Activated gamma-delta T cell treated with anti-CD3 and anti-CD28 coated beads, Interleukin-2, amount 50 U/mL, for 16 hours (primary cell): ENCODE data around the gene NKD1.

Source experiments
- DNase-seq: peaks from one replicate; pipeline ENCODE4 v3.0.0-alpha.2; 2020; ENCODE audit warnings: low read depth

Gene NKD1

DNA sequence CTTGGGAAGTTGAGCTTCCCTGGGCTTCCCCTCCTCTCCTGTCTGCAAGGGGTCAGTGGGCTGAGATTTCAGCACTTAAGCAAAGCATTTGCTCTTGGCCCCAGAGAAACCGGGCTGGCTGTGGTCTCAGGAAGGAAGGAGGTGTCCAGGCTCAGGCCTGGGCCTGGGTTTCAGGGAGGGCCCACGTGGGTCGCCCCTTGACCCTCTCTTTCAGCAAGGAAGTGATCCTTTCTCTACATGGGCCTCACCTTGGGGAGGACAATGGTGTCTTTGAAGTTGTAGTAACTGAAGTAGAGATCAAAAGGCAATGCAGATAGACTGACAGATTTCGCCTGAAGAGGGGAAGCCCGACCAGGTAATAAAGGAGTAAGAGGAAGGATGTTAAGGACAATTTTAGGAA, 147.9 kb downstream of the NKD1 start:
- DNase-seq, result no peak

DNA sequence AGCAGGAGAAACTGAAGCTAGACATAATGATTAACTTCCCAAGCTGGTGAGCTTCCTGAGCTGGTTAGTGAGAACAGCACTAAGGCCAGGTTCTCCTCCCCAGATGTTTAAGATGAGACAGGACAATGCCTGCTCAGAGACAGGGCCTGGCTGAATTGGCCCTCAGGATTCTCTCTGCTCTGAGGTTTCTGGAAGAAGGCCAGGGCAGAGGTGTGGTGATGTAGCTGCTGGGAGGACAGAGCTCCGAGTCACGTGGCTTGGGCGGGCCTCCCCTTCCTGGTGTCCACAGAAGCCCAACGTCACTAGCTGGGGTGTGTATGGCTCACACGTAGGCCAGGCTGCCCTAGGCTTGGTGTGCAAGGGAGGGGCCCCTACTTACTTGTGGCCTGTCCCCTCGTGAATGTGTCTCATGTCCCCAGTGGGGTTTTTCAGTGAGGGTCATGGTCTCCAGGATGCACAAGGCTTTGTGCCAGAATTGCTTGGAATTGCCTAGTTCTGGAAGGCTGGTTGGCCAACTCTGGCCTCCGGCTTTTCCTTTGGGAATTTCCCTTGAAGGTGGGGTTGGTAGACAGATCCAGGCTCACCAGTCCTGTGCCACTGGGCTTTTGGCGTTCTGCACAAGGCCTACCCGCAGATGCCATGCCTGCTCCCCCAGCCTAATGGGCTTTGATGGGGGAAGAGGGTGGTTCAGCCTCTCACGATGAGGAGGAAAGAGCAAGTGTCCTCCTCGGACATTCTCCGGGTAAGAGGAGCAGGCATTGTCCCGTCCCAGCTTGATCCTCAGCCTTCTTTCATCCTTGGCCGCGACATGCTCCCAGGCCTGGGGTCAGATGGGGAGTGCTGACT, 148.6 kb downstream of the NKD1 start:
- no peak for DNase-seq

DNA sequence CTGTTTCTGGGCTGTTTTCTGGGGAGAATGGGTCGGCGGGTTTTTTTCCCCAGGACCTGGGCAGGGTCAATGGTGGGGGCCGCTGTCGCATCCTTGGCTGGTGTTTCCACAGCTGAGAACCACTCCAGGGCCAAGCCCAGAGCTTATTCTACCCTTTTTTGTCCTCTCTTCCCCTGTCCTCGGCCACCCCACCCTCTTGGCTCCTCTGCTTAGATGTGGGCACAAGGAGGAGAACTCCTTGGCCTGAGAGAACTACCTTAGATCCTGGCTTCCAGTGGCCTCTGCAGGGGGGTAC, 149.2 kb downstream of the NKD1 start:
- no peak for DNase-seq

DNA sequence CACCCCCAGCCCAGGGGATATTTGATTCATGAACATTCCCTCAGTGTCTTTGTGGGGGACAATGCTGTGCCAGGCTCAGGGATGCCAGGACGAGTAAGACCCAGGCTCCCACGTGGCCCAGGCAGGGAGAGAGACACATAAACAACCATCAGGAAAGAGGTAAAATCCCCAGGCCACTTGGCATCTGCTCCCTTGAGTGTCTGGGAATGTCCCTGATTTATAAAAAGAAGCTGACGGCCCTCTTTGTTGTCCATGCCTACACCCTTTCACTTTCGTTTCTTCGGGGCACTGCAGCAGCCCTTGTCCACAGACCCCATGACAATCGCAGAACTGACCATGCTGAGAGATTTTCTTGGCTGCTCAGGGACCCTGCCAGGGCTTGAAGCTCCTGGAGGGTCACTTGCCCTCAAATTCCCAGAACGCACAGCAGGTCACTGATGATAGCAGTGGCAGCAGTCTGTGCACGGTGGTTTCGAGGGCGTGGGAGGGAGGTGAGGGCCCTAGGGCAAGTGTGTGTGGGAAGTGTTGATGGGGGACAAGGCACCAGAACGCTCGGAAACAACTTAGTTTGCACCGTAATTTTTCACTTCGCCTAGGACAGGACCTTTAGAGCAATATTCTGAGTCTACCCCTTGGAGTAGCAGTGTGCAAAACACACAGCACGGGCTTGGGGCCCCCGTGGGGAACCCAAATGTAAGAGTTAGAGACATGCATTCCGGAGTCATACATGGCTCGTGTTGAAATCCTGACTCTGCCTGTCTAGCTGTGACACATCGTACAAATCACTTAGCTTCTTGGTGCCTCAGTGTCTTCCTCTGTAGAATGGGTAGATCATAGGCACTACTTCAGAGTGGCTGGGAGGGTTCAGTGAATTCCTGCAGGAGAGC, 149.9 kb downstream of the NKD1 start:
- peak; percentile 36 for DNase-seq
